PC-9 (cell line): ENCODE results near the gene CNTNAP2.

Experiments used
- EZH2 ChIP-seq: fragments of 200-600 bp; sonication (generic); IDR thresholded peaks from 2 replicates; pipeline ENCODE4 v1.8.0; 2017; ENCODE audit warnings: antibody characterized with exemption, low read depth
- TF ChIP-seq, protein P1 (sequence below): fragments of 200-600 bp; sonication (generic); conservative IDR thresholded peaks from 2 replicates; pipeline ENCODE4 v1.6.1; 2017; ENCODE audit warnings: mixed run types, antibody characterized with exemption, mild to moderate bottlenecking, moderate library complexity

- TF ChIP-seq, protein P1, sequence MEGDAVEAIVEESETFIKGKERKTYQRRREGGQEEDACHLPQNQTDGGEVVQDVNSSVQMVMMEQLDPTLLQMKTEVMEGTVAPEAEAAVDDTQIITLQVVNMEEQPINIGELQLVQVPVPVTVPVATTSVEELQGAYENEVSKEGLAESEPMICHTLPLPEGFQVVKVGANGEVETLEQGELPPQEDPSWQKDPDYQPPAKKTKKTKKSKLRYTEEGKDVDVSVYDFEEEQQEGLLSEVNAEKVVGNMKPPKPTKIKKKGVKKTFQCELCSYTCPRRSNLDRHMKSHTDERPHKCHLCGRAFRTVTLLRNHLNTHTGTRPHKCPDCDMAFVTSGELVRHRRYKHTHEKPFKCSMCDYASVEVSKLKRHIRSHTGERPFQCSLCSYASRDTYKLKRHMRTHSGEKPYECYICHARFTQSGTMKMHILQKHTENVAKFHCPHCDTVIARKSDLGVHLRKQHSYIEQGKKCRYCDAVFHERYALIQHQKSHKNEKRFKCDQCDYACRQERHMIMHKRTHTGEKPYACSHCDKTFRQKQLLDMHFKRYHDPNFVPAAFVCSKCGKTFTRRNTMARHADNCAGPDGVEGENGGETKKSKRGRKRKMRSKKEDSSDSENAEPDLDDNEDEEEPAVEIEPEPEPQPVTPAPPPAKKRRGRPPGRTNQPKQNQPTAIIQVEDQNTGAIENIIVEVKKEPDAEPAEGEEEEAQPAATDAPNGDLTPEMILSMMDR = no peak
- TF ChIP-seq EZH2 = no peak
These were observed 564.9 kb downstream of the CNTNAP2 start for GRCh38 chr7:146681487-146681886.
